ENCODE results near the gene CDK5RAP1.

The CDK5RAP1 gene

GRCh38 chr20:33377366-33377765 is 24.0 kb downstream of the CDK5RAP1 start:
- no peak for DNase-seq

GRCh38 chr20:33373735-33374605 is 27.3 kb downstream of the CDK5RAP1 start:
- DNase-seq = peak; percentile 21

GRCh38 chr20:33372993-33373441 is 28.3 kb downstream of the CDK5RAP1 start:
- no peak for DNase-seq

GRCh38 chr20:33370291-33370690 is 31.0 kb downstream of the CDK5RAP1 start:
- DNase-seq = no peak

- DNase-seq = no peak
Measured at GRCh38 chr20:33362898-33363297, 38.4 kb downstream of the CDK5RAP1 start.

GRCh38 chr20:33359399-33360261 is 41.7 kb downstream of the CDK5RAP1 start:
- DNase-seq = no peak

- DNase-seq = no peak
Measured at GRCh38 chr20:33353013-33353402, 48.3 kb downstream of the CDK5RAP1 start.

GRCh38 chr20:33352258-33353012 is 48.9 kb downstream of the CDK5RAP1 start:
- DNase-seq = no peak

GRCh38 chr20:33351696-33352095 is 49.6 kb downstream of the CDK5RAP1 start:
- peak; percentile 41 for DNase-seq

- DNase-seq = no peak
Measured at GRCh38 chr20:33349493-33349892, 51.8 kb downstream of the CDK5RAP1 start.

- no peak for DNase-seq
Measured at GRCh38 chr20:33348136-33348937, 53.0 kb downstream of the CDK5RAP1 start.

GRCh38 chr20:33345342-33345741 is 56.0 kb downstream of the CDK5RAP1 start:
- no peak for DNase-seq

GRCh38 chr20:33343521-33343920 is 57.8 kb downstream of the CDK5RAP1 start:
- DNase-seq = no peak

- DNase-seq = no peak
Measured at GRCh38 chr20:33339515-33340058, 61.7 kb downstream of the CDK5RAP1 start.

- no peak for DNase-seq
Measured at GRCh38 chr20:33338467-33339258, 62.7 kb downstream of the CDK5RAP1 start.

GRCh38 chr20:33337531-33338165 is 63.7 kb downstream of the CDK5RAP1 start:
- no peak for DNase-seq

GRCh38 chr20:33337119-33337518 is 64.2 kb downstream of the CDK5RAP1 start:
- no peak for DNase-seq

GRCh38 chr20:33336375-33336774 is 64.9 kb downstream of the CDK5RAP1 start:
- no peak for DNase-seq

- DNase-seq = no peak
Measured at GRCh38 chr20:33334111-33334510, 67.2 kb downstream of the CDK5RAP1 start.

- no peak for DNase-seq
Measured at GRCh38 chr20:33333616-33334015, 67.7 kb downstream of the CDK5RAP1 start.

Data from fibroblast of skin of abdomen (primary cell).